HCT116 (cell line): ENCODE data around the gene CEP43. TPM values are rescaled to one million over a fixed set of nuclear protein-coding genes. Genes with fewer than 3 reads are reported as not detected.
A peak's percentile ranks its signal among the peaks of the same experiment; 100 is the strongest.

Experiments
- ATAC-seq: fragments of 200-7000 bp; cut with Tn5 transposase; 2 replicates; pipeline ENCODE4 v1.9.1; 2020; ENCODE audit warnings: mild to moderate bottlenecking, moderate library complexity
- BruUV-seq: library from RNA; stranded (reverse); fragments of 400-500 nt; replicated peaks from 2 replicates; lab custom pipeline; 2021; lab: Mats Ljungman, UMichigan
- CTCF ChIA-PET: fragments of 300-600 bp; sonication (Branson Sonifier 250); formaldehyde crosslinking; loops from one replicate; lab custom pipeline; 2021; ENCODE audit warnings: antibody characterized with exemption; lab: Charles Lee
- POLR2A ChIA-PET: fragments of 300-600, 350-600 bp; sonication (Branson Sonifier 250); formaldehyde crosslinking; loops from one replicate; lab custom pipeline; 2021; ENCODE audit warnings: antibody characterized with exemption; lab: Charles Lee
- RAD21 ChIA-PET, 2 experiments: fragments of 300-600 bp; sonication (Branson Sonifier 250); formaldehyde crosslinking; loops; one replicate each; lab custom pipeline; 2023; ENCODE audit warnings: low total read pairs in 2 of 2; ENCODE audit not compliant: uncharacterized antibody in 2 of 2, unreplicated experiment in 2 of 2, low non-redundant PET in 1 of 2; lab: Charles Lee
- DNase-seq: peaks from one replicate; pipeline ENCODE4 v3.0.0-alpha.2; 2010; ENCODE audit warnings: low read depth, low spot score
- H2AFZ ChIP-seq: fragments of 200-600 bp; shearing (Covaris generic), sonication (generic); 2 replicates; pipeline ENCODE4 v1.6.1; 2017; ENCODE audit warnings: low read depth, mixed run types, mixed read lengths, antibody characterized with exemption, low read length; ENCODE audit not compliant: poor library complexity, severe bottlenecking
- H3K27ac ChIP-seq: 2 replicates; pipeline ENCODE4 v1.5.1; 2012; ENCODE audit warnings: low read depth, low read length
- H3K27me3 ChIP-seq: fragments of 200-600 bp; sonication (generic); 2 replicates; pipeline ENCODE4 v1.6.1; 2016; ENCODE audit warnings: mixed run types, low read length, mixed read lengths; ENCODE audit not compliant: insufficient read depth
- H3K36me3 ChIP-seq, 2 experiments: fragments of 200-500 bp in 1 of 2; fragments of 200-600 bp in 1 of 2; sonication (Bioruptor generic) in 1 of 2; sonication (generic) in 1 of 2; 2 replicates each; pipeline versions ENCODE4 v1.5.1 to v1.6.1; 2014 to 2016; ENCODE audit warnings: low read length in 2 of 2, inconsistent platforms in 1 of 2, mixed read lengths in 1 of 2, mixed run types in 1 of 2; ENCODE audit not compliant: insufficient read depth in 2 of 2, control insufficient read depth in 1 of 2
- H3K4me1 ChIP-seq, 2 experiments: fragments of 200-600 bp in 1 of 2; sonication (generic) in 1 of 2; 2 replicates each; pipeline versions ENCODE4 v1.5.1 to v1.6.1; 2012 to 2017; ENCODE audit warnings: low read length in 2 of 2, inconsistent platforms in 1 of 2, mild to moderate bottlenecking in 1 of 2, mixed read lengths in 1 of 2, mixed run types in 1 of 2, moderate library complexity in 1 of 2; ENCODE audit not compliant: insufficient read depth in 2 of 2, control insufficient read depth in 1 of 2
- H3K4me2 ChIP-seq: fragments of 200-600 bp; sonication (generic); 2 replicates; pipeline ENCODE4 v1.6.1; 2017; ENCODE audit warnings: mixed run types, low read length, mixed read lengths
- H3K4me3 ChIP-seq, 2 experiments: fragments of 200-600 bp in 1 of 2; sonication (generic) in 1 of 2; replicated peaks in 1 of 2; 2 replicates each; pipeline ENCODE4 v1.5.1; 2011 to 2016; ENCODE audit warnings: low read length in 2 of 2, control low read depth in 1 of 2, low read depth in 1 of 2, mild to moderate bottlenecking in 1 of 2, mixed read lengths in 1 of 2, mixed run types in 1 of 2
- H3K79me2 ChIP-seq: fragments of 200-600 bp; sonication (generic); 2 replicates; pipeline ENCODE4 v1.6.1; 2017; ENCODE audit warnings: mild to moderate bottlenecking, mixed run types, low read length, moderate library complexity, mixed read lengths; ENCODE audit not compliant: insufficient read depth
- H3K9ac ChIP-seq: fragments of 200-600 bp; sonication (generic); 2 replicates; pipeline ENCODE4 v1.6.1; 2016; ENCODE audit warnings: low read length, mixed read lengths
- H3K9me2 ChIP-seq: fragments of 200-600 bp; sonication (generic), shearing (Covaris generic); 2 replicates; pipeline ENCODE4 v1.6.1; 2017; ENCODE audit warnings: mixed run types, mild to moderate bottlenecking, moderate library complexity; ENCODE audit not compliant: insufficient read depth
- H3K9me3 ChIP-seq, 2 experiments: fragments of 200-500 bp in 1 of 2; fragments of 200-600 bp in 1 of 2; sonication (Bioruptor generic) in 1 of 2; sonication (generic) in 1 of 2; 2 replicates each; pipeline ENCODE4 v1.6.1; 2014 to 2017; ENCODE audit warnings: low read length in 2 of 2, mixed read lengths in 2 of 2, inconsistent platforms in 1 of 2, low read depth in 1 of 2, mild to moderate bottlenecking in 1 of 2, mixed run types in 1 of 2, moderate library complexity in 1 of 2; ENCODE audit not compliant: control insufficient read depth in 1 of 2, insufficient read depth in 1 of 2
- H4K20me1 ChIP-seq: fragments of 200-600 bp; sonication (generic), shearing (Covaris generic); 2 replicates; pipeline ENCODE4 v1.6.1; 2017; ENCODE audit warnings: mixed run types, mild to moderate bottlenecking, moderate library complexity; ENCODE audit not compliant: insufficient read depth
- CEBPB ChIP-seq: IDR thresholded peaks from 2 replicates; pipeline ENCODE4 v1.6.1; 2012; ENCODE audit warnings: low read depth
- EGR1 ChIP-seq: IDR thresholded peaks from 2 replicates; pipeline ENCODE4 v1.6.1; 2012; ENCODE audit warnings: low read depth
- ELF1 ChIP-seq: IDR thresholded peaks from 2 replicates; pipeline ENCODE4 v1.6.1; 2012; ENCODE audit warnings: low read depth, borderline replicate concordance
- EZH2 ChIP-seq: fragments of 200-600 bp; sonication (generic); IDR thresholded peaks from 2 replicates; pipeline ENCODE4 v1.6.1; 2017; ENCODE audit warnings: antibody characterized with exemption, mixed run types
- MAX ChIP-seq: IDR thresholded peaks from 2 replicates; pipeline ENCODE4 v1.6.1; 2012
- POLR2AphosphoS5 ChIP-seq: IDR thresholded peaks from 2 replicates; pipeline ENCODE4 v1.6.1; 2011; ENCODE audit warnings: mild to moderate bottlenecking, low read depth, low read length, moderate library complexity
- RAD21 ChIP-seq: IDR thresholded peaks from 2 replicates; pipeline ENCODE4 v1.6.1; 2012; ENCODE audit warnings: low read depth, mild to moderate bottlenecking
- SIN3A ChIP-seq: IDR thresholded peaks from 2 replicates; pipeline ENCODE4 v1.6.1; 2012; ENCODE audit warnings: low read depth
- SRF ChIP-seq: IDR thresholded peaks from 2 replicates; pipeline ENCODE4 v1.6.1; 2012; ENCODE audit warnings: low read depth
- TCF7L2 ChIP-seq: IDR thresholded peaks from 2 replicates; pipeline ENCODE4 v1.7.0; 2011; ENCODE audit warnings: borderline replicate concordance, inconsistent platforms; ENCODE audit not compliant: insufficient read depth, insufficient read length; ENCODE audit errors: extremely low read depth
- ZFX ChIP-seq: fragments of 450-650 bp; IDR thresholded peaks from 2 replicates; pipeline ENCODE4 v1.6.1; 2017
- intact Hi-C: fragments of 100-400 bp; cut with micrococcal nuclease; formaldehyde crosslinking; loops from 2 replicates; pipeline ENCODE4 v1.10.0; 2022
- total RNA-seq: library from RNA; stranded (reverse); gene quantifications from one replicate; pipeline ENCODE4 v1.2.1, GENCODE V29; 2021; ENCODE audit not compliant: unreplicated experiment

Gene CEP43
- total RNA-seq, 1 experiment from 2014 or later = 15.8 TPM

- TF ChIP-seq POLR2AphosphoS5 (peak; percentile 27; the same call in 1 of the 2 replicates), EZH2 (no peak), RAD21 (peak; percentile 42)
- TF ChIP-seq, all 23 proteins: peak for 6
Measured at GRCh38 chr6:166997768-166998255, 1.4 kb upstream of the CEP43 start (continued).

- H3K9me3 ChIP-seq = no peaks in the 10 kb centered on the region
- H3K4me2 ChIP-seq = peak overlapping the region; percentile 90
- no peaks in the 10 kb centered on the region for H4K20me1 ChIP-seq
- H3K27me3 ChIP-seq = no peaks in the 10 kb centered on the region
- peaks cover 79% of the 10 kb centered on the region for H3K79me2 ChIP-seq
- DNase-seq (no peak), ATAC-seq (peak; percentile 7)
- peak overlapping the region; percentile 63 for H3K27ac ChIP-seq
- ChIA-PET CTCF (interaction anchor here (1.0 to 2.8 kb wide), 5 partner anchors 9 to 223 kb away, joined by 4 to 10 read pairs (median 5); no protein-coding TSS in a partner anchor), RAD21 (interaction anchor here in 1 of 2 experiments (1.1 kb wide), 1 partner anchor 143 kb away, joined by 3 read pairs; no protein-coding TSS in a partner anchor), POLR2A (no interaction called here)
- no peaks in the 10 kb centered on the region for H3K9me2 ChIP-seq
- peaks cover 5 to 16% of the 10 kb centered on the region in 2 experiments; a peak in 3 of 4 replicates for H3K4me1 ChIP-seq
- no TSS peak for BruUV-seq
- H3K36me3 ChIP-seq = peaks cover 2 to 6% of the 10 kb centered on the region in 2 experiments; a peak in 2 of 4 replicates
- peak overlapping the region; percentile 89 to 95 for H3K4me3 ChIP-seq
- peak overlapping the region; percentile 86 for H3K9ac ChIP-seq
- peak; percentile 59 for TF ChIP-seq MAX
- peak; percentile 64 for TF ChIP-seq EGR1
- TF ChIP-seq SIN3A = peak; percentile 85
- no peak for TF ChIP-seq SRF
- TF ChIP-seq TCF7L2 = peak; percentile 88
- peak; percentile 53; the same call in 1 of the 2 replicates for TF ChIP-seq ZFX
- TF ChIP-seq ELF1 = no peak
- TF ChIP-seq POLR2AphosphoS5 = no peak
- no peak for TF ChIP-seq CEBPB
- H2AFZ ChIP-seq = no peak overlapping the region
- intact Hi-C loops = loop anchor here (10.0 kb wide), 1 partner anchor 464 kb away; no protein-coding TSS in a partner anchor
Measured at GRCh38 chr6:166998256-166999144, 697 bp upstream of the CEP43 start.
